ENCODE data around the gene NT5C1B.

Gene NT5C1B

DNA sequence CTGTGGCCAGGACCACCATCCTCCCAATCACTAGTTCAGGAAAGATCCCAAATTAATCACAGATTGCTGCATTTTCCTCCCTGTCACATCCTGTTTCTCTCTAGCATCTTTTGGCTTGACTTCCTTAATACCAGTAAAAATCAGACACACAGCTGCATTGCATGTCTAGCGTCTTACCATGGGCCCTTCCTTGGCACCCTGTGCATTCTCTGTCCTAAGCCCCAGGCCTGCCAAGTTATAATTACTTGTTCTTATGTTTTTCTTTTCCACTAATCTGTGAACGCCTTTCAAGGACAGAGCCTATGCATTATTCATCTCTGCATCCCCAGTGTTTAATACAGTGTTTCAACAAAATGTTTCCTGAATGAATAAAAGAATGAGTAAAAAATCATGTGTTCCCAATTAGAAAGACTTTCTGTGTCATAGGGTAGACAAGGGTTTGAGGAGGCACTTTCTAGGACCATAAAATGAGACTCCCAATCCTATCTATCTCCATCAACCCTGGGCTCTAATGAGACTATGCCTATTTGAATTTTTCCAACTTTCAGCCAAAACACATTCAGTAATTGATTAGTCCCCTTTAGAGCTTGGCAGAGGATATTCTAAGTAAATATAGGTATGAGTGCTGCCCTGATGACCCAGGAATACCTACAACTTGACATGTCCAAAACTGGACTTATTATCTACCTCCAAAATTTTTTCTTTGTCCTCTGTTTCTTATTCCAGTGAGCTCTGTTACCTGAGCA lies 10.3 kb upstream of the NT5C1B start:
- peak; percentile 68 for DNase-seq (ENCODE audit: low spot score)

DNA sequence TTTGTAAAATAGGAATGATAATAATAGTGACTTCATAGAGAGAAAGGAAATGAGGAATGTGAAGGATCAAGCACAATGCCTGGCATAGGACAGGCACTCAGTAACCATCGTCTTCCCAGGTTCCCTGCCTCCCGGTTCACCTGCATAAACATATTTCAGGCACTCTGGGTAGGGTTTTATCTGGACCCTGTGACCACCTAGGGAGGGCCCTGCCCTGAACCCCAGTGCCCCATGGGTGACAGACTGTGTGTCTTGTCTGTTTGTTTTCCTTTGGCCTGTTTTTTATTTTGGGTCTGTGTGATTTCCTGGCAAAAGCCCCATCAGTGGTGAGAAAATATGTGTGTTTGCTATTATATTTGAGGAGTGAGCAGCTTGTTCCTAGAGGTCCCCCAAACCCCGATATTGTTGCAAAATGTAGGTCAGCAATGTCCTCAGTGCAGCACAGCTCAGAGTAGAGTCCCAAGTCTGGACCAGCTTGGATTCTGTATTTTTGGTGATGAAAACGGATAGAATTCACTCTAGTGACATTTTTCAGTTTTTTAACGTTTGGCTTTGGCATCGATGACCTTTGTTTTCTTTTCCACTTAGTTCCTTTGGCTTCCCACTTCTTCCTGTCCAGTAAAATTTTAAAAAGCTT lies 9.6 kb upstream of the NT5C1B start:
- no peak for DNase-seq (ENCODE audit: low spot score)

DNA sequence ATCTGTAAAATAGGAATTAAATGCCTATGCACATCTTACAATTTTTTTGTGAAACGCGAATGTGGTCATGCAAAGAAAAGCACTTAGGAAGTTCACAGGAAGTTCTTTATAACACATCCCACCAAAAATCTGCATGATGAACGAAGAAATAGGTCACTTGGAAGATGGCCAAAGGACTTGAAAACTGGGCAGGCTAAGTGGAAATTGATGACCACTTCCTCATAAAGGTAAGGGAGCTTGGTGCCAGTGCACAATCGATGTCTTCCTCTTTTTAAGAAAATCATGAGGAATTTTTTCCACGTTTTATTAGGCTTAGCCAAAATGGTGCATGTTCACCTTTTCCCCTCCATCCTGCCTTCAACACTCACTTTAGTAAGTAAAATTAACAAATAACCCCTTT lies 8.2 kb upstream of the NT5C1B start:
- no peak for DNase-seq (ENCODE audit: low spot score)

DNA sequence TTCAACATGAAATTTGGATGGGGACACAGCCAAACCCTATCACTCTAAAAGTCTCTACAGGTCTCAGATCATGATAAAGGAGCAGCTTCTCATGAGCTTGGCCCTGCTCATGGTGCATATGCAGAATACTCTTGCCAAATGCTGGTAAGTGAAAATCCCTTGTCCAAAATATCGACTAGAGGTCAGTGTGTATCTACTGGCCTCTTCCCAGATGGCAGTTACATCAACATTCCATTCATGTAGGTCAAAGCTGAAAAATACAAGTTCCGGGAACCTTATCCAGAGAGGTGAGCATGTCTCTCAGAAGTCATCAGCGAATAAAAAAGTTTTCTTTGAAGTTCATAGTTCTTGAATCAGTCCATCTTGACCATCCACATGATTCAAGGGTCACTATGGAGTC lies 7.6 kb upstream of the NT5C1B start:
- no peak for DNase-seq (ENCODE audit: low spot score)

DNA sequence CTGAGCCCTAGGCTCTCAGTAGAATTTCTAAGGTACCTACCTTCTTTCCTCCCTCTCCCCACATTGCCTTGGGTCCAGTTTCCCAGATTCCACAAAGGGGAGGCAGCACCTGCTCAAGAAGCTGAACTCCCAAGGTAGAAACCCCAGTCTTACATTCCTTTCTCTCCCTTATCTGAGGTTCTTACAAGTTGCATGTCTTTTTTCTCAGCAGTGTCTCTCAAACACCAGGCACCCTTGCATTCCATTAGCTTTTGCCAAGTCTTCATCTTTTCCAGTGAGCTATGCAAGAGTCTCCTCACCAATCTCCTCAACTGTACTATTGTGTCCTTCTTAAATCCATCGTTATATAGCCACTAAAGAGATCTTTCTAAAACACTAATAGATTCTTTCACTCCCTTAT lies 4.1 kb upstream of the NT5C1B start:
- DNase-seq (ENCODE audit: low spot score): no peak

DNA sequence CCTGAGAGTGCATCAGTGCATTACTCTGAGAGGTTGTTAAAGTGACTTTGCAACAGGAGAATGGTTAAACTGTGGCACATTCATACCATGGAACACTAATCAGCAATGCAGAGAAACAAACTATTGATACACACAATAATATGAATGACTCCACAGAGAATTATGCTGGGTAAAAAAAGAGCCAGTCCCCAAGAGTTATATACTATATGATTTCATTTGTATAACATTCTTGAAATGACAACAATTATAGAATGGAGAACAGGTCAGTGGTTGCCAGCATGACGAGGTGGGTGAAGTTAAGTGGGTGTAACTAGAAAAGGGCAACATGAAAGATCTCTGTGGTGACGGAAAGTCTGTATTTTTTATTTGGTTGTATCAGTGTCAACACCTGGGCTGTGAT lies 3.0 kb upstream of the NT5C1B start:
- DNase-seq (ENCODE audit: low spot score): no peak

DNA sequence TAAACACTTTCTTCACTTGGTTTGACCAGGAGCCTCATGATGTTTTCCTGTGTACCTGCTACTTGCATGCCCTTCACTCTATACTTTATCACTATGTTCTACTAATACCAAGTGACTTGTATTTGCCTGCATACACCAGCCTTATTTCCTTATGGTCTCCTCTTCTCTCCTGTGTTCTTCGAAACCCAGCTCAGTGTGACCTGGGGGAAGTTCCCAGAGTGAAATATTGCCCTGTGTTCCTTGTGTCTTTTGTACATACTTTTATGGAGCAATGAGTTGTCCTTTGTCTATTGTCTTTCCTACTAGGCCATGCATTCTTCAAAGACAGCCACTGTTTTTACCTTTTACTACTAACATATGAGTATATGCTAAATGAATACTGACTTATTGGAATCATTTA lies 567 bp downstream of the NT5C1B start:
- DNase-seq (ENCODE audit: low spot score): no peak

DNA sequence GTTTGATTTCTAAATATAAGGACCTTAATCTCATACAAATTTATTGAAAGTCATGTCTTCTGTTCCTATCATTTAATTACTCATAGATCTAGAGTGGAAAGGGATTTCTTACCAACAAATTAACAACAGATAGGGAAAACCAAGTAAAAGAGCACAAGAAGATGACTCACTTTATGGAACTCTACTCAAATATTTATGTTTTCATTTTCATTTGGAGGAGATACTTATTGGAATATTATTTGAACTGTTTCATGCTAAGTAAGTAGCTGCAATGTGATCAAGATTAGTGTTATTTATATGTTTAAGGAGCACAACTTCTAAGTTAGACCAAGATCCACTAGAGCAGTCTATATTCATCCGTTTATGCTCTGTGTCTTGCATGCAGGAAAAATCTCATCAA lies 1.3 kb downstream of the NT5C1B start:
- no peak for DNase-seq (ENCODE audit: low spot score)

DNA sequence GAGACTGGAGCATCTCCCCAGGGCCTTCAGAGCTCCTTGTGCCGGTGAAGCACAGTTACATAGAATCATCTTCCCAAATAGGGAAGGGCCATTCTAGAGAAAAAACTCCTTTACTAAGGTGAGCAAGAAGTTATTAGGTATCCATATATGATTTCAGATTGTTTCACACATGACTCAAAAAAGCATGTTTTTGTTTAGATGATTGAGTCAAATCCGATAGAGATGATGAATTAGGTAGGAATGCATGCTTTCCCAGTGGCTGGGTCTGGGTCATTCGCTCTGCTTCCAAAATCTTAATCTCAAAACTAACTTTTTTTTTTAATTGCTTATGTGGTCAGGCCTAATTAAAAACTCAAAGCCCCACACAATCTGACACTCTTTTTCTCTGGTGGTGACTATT lies 3.8 kb downstream of the NT5C1B start:
- peak; percentile 17 for DNase-seq (ENCODE audit: low spot score)

DNA sequence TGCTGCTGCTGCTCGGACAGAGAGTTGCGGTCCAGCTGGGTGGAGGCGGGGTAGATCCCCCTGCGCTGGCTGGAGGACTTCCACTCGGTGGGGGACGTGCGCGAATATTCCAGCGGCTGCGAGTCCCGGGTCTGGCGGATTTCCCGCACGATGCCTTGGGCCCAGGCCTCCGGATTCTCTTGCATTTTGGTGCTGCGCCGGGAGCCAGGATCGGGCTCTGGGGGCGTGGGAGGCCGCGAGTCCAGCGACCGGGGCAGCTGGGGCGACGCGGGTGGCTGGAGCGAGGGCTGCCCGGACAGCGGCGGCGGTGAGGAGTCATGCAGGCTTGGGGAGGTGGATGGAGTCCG lies 4.8 kb downstream of the NT5C1B start:
- no peak for DNase-seq (ENCODE audit: low spot score)

DNA sequence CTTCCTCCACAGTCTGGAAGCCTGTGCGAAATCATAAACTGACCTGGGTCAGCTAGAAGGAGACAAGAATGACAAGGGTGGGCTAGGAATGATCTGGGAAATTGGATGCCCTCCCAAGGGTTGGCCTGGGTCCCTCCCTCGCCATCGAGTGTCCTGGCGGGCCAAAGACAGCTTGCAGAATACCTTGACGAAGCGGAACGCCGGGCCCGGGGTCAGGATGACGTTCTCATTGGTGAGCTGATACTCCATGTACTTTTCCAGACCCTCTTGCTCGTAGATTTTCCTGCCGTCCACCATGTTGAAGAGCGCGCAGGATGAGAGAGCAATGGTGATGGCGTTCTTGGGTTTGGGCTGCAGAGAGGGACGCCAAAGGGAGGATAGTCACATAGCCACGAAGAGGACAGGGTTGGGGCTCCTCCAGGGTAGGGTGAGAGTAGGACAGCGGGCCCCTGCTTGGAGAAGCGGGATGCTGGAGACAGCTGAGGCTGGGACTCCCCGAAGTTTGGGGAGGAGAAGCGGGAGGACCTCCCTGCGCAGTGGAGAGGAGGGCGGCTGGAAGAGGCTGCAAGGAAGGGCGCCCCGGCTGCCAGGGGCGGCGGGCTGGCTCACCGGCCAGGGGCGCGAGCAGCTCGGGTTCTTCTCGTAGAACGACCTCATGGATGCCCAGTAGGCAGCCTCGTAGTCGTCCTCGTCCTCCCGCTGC lies 5.3 kb downstream of the NT5C1B start:
- DNase-seq (ENCODE audit: low spot score): no peak

DNA sequence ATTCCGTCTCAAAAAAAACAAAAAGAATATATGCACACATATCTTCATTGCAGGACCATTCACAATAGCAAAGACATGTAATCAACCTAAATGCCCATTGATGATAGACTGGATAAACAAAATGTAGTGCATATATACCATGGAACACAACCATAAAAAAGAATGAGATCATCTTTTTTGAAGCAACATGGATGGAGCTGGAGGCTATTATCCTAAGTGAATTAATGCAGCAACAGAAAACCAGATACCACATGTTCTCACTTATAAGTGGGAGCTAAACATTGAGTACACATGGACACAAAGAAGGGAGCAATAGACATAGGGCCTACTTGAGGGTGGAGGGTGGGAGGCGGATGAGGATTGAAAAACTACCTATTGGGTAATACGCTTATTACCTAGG lies 8.8 kb downstream of the NT5C1B start:
- DNase-seq (ENCODE audit: low spot score): no peak

DNA sequence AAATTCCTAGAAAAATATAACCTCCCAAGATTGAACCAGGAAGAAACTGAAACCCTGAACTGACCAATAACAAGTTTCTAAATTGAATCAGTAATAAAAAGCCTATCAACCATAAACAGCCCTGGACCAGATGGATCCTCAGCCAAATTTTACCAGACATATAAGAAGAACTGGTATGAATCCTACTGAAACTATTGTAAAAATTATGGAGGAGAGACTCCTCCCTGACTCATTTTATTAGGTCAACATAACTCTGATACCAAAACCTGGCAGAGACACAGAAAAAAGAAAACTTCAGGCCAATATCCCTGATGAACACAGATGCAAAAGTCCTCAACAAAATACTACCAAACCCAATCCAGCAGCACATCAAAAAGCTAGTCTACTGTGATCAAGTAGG lies 11.3 kb downstream of the NT5C1B start:
- no peak for DNase-seq (ENCODE audit: low spot score)

DNA sequence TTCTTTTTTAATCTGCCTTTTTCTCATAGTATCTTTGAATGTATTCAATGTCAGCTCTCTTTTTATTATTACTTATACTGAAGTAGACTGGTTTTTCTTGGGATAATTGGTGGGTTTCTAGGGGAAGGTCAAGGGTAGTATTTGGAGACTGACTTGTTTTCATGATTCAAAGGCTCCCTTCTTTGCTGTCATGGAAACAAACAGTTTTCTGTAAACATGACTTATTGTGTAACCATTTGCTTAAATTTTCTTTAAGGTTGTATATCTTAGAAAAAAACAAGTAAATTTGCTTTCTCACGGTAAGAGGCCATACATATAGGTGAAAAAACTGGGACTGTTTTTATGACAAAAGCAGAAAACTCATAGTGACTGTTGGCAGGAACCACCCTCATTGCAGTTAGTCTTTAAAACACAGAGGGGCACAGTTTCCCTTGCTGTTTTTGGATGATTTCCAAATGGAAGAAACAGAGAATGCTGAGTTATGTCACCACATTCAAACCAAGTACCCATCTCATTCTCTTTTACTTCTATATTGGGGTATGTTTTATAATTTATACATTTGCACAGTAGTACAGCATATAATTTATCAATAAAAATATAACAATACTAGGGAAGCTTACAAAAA lies 23.1 kb downstream of the NT5C1B start:
- DNase-seq (ENCODE audit: low spot score): no peak

DNA sequence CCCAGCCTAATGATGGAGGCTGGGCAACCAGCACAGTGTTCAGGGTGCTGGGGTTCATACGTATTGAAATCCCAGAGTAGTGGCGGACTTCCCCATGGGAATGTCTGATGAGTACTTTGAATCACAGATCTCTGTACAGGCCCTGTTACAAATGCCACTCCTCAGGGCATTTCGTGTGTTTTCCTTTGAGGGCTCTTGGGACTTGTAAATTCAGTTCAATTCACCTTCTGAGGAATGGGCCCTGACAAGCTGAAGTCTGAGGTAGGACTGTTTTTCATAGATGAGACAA lies 28.6 kb downstream of the NT5C1B start:
- no peak for DNase-seq (ENCODE audit: low spot score)

DNA sequence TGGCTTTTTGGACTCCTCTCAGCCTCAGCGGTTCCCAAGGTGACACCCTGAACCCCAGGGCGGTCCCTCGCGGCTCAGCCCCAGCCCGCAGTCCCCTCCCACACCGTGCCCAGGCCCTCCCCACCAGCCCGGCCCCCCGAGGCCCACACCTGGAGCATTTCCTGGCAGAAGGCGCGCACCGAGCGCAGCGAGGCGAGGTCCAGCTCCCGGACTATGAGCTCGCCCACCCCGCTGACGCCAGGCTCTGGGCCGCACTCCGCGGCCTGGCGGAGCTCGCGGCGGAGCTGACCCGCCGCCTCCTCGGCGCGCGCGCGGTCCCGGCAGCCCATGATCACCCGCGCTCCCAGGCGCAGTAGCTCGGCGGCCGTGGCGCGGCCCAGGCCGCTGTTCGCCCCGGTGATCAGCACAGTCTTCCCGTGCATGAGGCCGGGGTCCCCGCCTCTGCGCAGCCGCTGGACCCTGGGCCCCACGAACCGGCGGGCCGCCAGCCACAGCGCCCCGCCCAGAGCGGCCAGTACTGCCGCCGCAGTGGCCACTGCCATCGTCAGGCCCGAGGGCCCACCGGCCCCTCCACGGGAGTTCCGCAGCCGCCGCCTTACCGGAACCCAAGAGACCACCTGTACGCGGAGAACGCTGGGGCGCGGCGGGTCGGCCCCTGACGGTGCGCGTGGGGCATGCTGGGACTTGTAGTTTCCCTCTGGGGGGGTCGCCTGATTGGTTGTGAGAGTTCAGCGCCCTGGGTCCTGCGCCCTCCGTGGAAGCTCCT lies 29.2 kb downstream of the NT5C1B start, which contains the start of gene RDH14:
Gene RDH14 (minus strand): TSS at position 623 of the 766 bp plus-strand sequence. CDS start 81 bp downstream, at position 542.
- DNase-seq (ENCODE audit: low spot score): peak; percentile 94

DNA sequence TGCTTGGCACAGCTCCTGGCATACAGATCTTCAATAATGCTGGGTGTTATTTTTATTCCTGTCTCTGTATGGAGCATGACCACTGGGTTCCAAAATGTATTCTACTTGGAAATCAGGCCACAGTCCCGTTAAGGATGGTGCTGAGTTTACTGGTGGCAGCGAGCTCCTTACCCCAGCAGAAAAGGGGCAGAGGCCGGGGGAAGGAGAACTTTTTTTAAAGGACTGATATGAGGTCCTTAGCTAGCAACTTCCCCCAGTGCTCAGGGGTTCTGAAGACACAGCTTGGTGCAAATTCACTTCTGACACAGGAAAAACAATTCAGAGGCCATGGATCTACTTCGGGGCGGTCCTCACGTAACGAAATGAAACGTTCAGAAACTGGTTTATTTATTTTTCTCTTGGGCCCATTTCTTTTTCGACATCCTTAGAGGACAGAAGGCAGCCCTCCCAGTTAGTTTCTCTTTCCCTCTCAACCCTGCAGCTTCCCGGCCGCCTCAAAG lies 29.8 kb downstream of the NT5C1B start:
- DNase-seq (ENCODE audit: low spot score): no peak

DNA sequence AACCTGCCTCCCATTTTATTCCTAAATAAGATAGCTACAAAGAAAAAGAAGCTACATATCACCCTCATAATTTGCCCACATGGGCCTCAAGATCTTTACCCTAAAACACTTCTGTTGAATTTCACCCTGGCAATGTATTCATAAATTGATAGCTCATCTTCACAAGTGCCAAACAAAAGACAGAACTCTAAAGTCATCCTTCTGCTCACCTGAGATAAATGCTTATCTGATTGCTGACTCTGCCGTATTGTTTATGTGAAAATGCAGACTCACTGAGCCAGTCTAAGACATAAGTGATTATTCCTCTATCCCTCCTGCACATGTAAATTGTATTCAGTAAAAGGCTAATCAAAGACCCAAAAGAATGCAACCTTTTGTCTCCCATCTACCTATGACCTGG lies 30.9 kb downstream of the NT5C1B start:
- no peak for DNase-seq (ENCODE audit: low spot score)

DNA sequence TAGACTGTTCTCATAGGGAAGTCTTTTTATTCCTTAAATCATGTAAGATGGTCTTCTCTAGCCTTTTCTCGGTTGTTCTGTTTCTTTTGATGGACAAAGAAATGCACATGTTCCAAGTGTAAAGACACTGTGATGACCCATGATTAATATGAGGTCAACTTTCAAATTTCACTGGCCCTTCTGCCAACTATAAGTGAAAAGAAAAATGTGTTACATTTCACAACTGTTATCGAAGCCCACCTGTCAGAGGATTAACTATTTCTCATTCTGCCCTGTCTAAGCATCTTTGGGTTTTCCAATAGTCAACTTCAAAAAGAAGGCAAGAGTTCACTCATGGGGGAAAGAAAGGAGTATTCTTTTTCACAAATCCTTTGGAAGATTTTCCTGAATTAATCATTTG lies 32.2 kb downstream of the NT5C1B start:
- DNase-seq (ENCODE audit: low spot score): no peak

DNA sequence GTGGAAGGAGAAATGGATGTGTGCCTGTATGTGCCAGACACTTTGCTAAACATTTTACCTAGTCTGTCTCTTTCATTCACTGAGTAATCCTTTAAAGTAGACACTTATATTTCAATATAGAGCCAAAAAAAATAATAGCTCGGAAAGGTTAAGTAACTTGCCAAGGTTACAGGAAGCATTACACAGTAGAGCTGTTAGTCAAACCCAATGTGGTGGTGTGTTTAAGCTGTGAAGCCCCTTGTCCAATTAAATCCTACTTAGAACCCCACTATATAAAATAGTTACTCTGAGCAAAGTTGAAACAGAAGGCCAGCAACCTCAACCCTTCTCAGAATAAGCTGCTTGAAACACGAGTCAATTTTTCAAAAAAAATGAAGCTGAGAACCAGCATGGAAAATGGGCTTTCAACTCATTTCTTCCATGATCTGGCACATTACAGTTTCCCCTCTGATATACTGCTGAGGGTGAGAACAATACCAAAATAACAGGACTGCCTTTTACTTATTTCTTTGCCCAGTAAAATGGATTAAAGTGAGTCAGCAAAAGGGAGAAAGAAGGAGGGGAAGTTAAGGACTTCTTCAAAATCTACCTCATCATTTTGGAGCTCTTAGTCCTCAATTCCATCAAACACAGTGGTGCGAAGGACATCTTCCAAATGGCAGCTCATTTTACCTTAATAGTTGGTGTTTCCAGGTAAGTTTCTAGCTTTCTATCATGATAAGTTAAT lies 36.9 kb downstream of the NT5C1B start:
- no peak for DNase-seq (ENCODE audit: low spot score)

DNA sequence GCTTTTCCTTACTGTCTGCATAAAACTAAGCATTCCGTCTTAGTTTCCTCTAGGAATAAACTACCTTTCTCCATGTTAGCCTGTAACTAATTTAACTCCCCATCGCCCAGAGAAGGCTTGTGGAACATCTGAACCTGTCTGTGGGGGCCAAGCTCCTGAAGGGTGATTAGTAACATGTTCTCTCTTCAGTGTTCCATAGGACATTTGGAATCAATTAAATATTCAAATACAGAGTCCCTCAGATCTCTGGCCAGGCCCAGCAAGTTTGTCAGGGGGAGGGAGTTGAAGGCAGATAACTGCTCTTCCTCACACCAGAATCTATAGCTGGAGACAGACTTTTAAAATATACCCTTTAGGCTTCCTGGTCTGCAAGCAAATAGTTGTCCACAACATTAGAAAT lies 37.7 kb downstream of the NT5C1B start:
- no peak for DNase-seq (ENCODE audit: low spot score)

DNA sequence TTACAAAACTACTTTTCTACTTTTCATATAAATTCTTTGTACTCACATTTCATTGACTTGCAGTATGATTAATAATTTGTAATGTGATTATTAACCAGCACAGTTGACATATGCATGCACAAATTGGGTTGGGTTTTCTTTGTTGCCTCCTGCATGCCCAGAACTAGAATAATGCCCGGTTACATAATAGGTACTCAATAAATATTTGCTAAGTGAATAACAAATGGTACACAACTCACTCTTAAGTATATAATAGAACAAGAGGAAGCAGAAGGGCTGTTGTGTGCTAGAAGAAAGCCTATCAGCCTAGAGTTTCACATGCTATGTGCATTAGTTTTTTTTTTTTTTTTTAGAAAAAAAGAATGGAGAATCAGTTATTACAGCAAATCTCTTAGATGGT lies 38.2 kb downstream of the NT5C1B start:
- no peak for DNase-seq (ENCODE audit: low spot score)

Measured in AG20443 (cell line).